HG03196 (cell line): ENCODE results near the gene PCYT2.

Experiments used
- ATAC-seq: cut with Tn5 transposase; IDR thresholded peaks from one replicate; pipeline ENCODE4 v1.9.1; 2021; ENCODE audit not compliant: unreplicated experiment

Gene PCYT2

DNA sequence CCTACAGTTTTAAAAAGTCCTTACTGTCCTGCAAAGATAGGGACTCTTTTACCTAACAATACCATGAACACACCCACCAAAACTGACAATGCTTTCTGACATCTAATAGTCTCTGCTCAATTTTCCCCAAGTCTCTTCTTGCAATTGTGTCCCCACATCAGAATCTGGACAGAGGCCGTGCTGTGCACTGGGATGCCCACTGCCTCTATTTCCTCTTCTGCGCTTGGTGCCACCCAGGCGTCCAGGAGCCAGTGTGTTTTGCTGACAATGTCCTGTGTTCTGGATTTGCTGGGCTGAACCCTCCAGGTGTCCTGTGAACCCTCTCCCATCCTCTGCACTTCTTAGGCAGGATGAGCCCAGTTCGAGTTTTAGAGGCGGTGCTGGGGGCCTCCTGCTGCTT is 33.6 kb downstream of the PCYT2 start:
- ATAC-seq = no peak

DNA sequence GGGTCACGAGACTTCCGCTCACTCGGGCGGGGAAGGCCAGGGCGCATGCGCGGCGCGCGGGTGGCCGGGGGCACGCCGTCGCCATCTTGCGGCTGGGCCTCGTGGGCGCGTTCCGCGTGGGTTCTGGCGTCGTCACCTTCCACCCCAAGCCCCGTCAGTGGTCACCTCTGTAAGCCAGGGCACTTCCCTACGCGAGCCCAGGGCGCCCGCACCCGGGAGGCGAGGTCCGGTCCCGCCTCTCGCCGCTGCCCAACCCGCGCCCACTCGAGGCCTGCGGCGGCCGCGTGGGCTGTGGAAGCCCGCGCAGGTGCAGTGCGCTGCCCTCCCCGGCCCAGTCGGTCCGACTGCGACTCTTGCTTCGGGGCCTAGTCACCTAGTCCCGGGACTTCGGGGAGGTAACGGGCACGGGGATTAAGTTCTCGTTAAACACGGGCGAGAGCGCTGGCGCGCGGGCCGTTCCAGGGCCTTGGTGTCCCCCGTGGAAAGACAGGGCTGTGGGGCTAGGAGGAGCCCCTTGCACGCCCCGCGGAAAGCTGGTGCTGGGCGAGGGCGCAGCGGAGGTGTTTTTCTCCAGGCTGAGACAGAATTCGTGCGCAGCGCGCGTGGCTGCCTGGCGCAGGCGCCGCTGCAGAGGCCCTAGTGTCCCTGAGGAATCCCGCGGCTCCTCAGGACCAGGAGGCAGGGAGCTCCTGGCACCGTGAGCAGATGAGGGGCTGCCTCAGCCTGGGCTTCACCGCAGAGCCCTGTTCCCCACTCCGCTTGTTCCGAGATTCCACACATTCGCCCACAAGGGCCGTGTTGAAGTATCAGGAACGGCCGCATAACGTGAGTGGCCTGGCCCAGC is 39.6 kb downstream of the PCYT2 start:
- peak; percentile 45 for ATAC-seq

DNA sequence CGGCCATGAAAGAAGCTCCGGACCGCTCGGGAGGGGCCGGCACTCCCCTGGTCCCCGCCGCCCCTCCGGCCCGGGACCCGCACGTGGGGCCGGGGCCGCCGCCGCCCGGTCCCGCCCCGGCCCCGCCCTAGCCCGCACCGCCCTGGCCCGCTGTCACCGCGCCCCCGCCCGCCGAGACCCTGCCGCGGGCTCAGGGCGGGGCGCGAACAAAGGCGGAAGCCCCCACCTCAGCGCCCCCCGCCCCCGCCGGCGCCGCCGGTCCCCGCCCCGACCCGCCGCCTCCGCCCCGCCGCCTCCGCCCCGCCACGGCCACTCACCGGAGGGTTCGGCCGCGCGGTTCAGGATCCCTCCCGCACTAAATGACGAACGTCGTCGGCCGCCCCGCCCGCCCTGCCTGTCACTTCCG is 40.2 kb downstream of the PCYT2 start, which contains the start of gene ARHGDIA:
Gene ARHGDIA (minus strand): TSS at position 357 of the 406 bp plus-strand sequence. CDS start 1,407 bp downstream, outside the sequence.
- peak; percentile 15 for ATAC-seq

DNA sequence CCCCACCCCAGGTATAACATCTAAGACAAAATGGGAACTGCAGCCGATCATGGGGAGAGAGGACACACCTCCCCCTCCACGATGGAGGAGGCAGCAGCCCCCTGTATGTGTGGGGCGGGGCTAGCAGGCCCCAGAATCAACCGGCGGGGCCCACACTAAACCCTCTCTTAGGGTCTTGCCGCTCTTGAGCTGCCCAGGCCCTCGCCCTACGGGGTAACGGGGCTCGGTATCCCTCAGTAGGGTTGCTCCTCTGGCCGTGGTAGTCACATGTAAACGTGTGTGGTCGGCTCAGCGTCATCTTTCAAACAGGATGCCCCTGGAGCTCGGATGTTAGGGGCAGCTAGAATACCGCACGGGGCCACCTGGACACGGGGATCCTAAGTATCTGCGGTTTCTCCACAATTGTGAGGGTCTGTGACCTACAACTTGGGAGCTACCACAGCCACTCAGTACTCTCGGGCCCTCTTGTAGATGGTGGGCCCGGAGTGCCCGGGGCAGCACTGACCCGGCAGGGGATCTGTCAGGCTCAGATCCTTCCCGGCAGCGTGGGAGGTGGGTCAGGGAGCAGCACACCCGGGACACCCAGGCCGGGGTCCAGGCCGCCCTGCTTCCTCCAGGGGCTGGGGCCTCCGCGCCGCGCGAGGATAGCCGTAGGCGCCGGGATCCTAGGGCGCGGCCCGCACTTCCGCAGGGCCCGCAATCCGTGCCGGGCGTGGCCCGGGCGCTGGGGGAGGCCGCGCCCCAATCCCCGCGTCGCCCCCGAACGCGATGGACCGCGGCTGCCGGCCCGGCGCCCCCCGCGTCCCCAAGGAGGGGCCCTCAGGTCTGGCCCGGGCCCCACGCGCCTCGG is 40.8 kb downstream of the PCYT2 start:
- ATAC-seq = peak; percentile 11

DNA sequence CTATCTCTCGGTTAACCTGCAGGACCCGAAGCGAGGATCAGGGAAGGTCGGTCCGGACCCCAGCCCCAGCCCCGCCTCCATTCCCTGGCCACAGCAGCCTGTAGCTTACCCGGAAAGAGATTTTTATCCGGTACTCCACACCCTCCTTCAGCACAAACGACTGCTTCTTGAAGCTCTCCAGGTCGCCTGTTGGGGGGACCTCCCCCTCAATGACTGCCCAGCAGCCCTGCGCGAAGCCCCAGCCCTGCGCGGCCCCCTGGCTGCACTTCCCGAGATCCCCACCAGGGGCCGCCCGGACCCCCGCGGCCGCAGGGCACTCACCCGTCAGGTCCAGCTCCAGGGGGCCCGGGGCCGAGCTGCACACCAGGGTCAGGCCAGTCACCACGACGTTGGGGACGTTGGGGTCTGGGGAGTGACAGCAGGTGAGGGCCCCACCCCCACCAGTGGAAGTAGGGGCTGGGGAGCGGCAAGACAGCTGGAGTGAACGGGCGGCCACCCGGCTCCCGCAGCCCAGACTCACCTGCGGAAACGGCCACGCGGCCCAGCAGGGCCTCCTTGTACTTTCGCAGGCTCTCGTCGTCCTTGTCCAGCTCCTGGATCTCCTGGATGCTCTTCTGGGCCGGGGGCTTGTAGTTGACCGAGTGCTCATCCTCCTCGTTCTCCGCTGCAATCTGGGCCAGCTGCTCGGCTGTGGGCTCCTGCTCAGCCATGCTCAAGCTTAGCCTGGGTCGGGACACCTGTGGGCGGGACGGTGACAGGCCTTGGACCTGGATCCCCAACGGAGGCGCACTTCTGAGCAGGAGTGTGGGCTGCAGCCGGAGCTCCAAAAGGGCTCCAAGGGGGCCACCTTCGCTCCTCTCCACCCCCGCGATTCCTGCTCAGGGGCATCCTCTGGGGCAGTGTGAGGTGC is 41.7 kb downstream of the PCYT2 start:
- no peak for ATAC-seq

DNA sequence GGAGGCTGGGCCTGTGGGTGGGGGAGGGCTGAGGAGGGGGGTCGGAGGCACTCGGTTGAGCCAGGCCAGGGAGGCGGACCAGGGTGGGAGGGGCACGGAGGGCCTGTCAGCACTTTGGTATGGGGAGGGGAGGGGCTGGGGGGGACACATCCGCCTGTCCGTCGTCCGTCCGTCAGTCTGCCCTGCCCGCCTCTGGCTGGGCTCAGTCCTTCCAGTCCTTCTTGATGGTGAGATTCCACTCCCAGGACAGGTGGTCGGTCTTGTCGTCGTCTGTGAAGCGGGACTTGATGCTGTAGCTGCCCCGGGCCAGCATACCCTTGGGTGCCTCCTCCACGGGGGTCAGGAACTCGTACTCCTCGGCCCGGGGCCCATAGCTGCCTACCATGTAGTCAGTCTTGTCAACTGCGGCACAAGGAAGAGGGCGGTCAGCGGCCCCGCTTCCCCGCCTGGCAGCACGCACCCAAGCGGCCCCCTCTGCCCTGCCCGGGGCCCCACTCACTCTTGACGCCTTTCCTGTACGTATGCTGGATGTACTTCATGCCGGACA is 42.5 kb downstream of the PCYT2 start:
- ATAC-seq = no peak

DNA sequence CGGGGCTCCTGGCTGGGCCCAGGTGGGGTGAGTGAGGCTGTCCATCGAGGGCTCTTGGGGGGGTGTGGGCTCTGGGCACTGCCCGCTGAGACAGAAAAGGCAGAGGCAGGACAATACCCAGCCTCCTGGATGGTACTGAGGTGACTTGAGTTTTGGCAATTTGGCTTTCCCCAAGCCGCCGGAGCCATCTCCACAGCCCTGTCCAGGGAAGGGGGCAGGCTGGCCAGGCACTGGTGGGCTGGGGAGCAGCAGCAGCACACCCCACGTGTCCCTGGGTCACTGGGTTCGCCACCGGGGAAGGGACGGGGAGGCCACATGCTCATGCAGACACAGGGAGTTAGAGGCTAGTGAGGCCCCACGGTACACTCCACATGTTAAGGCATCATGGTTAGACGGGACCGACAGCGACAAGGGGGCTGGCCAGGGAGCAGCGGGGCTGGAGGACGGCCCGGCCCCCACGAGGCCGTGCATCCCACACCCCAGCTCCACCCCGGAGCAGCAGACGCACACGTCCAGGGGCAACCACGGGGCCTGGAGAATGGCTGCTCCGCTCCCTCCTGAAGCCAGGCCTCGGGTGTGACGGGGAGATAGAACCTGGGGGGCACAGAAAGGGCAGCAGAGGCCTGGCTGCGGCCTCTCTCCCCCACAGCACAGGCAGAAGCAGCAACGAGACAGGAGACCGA is 43.1 kb downstream of the PCYT2 start:
- ATAC-seq = no peak

DNA sequence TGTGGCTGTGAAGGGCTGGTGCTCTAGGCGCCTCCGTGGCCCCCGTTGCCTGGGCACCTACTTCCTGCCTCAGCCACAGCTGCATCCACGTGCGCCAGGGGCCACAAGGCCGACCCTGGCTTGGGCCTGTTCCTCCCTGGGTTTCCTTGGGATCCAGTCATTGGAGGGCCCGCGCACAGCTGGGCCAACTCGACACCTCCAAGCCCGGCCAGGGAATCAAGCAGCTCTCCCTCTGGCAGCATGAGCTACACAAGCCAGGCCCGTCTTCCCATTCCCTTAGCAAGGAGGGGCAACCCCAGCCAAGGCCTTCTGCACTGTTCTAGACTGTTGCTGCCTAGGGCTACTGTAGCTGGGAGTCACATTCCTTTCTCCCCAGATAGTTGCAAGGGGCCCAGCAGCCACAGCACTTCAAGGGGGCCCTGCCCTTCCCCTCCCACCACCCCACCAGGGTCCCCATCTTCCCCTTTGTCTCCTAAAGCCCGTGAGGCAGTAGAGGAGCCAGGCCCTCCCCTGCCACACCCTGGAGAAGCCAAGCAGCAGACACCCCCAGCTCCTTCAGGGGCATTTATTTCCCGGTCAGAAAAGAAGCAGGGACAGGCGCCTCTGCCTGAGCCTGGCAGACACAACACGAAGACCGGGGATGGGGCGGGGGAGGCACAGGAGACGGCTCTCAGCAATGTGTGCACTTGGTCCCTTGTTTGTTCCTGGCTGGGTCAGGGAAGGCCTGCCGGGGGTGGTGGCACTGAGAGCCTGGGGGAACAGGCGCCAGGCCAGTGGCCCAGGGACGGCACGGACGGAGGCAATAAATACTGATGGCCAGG is 43.8 kb downstream of the PCYT2 start:
- ATAC-seq = no peak

DNA sequence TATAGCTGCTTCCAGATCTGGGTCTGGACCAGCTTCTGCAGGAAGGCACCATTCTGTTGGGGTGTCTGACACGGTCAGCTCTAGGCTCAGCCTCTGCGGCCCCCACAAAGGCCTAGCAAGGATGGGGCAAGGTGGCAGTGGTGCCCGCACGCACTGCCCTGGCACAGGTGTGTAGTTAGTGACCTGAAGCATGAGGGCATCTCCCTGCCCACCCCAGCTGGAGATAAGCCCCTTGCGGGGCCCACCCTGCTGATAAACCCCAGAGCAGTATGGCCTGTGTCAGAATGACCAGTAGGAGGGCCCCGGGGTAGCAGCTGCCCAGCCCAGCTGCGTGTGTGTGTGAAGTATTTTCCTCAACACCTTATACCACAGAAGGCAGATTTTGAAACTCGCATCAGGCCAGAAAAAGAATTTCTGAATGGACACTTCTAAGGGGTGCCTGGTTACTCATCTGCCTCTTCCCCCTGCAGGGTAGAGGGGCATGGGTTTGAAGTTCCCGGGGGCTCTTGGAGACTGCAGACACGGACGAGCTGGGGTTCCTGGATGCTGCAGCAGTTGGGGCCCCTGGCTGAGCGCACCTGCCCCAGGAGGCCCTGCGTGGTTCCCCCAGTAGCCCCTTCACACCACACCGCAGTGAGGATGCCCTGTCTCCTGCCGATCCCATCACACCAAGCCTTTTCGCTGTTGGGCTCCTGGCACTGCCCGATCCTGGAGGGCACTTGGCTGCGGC is 44.6 kb downstream of the PCYT2 start:
- ATAC-seq = no peak

DNA sequence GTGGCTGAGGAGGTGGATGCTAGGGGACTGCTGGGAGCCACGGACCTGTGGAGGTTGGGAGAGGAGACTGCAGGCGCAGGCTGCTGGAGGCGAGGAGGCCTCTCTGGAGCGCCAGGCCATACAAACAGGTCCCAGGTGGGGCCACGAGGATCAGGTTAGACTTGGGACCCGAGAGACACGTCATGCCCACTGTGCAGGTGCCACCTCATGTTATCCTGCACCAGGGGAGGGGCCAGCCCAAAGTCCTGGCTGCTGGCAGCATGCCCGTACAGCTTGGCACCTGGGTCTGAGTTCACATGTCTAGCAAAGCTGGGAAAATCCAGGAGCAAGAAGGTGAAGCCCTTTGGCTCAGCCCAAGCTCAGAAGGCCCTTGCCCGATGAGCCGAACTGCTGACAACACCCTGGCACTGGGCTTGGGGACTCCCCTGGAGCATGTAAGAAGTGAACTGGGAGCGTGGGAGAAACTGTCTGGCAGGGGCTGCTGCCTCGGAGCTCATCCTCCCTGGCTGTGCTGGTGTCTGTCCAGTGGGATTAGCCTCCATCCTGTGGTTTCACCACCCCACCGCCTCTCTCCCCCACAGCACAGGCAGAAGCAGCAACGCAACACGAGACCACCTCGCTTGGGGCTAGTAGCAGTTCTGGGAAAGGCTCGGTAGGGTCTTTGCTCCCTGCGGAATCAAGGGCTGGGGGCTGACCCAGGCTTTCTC is 45.3 kb downstream of the PCYT2 start:
- ATAC-seq = no peak

DNA sequence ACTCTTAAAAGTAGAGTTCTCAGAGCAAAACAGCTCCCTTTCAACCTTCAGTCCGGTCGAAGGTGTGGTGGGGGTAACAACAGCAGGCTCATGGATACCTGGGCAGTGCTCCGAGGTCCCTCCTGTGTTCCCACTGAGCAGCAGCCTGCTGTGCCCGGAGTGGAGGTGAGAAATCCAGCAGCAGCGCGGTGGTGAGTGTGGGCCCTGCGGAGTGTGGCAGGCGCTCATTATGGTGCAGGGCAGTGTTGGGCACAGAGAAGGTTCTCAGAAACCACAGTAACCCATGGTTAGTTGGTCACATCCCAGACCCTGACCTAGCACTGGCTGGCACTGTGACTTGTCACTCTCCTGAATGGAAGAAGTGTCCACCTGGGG is 45.9 kb downstream of the PCYT2 start:
- no peak for ATAC-seq

DNA sequence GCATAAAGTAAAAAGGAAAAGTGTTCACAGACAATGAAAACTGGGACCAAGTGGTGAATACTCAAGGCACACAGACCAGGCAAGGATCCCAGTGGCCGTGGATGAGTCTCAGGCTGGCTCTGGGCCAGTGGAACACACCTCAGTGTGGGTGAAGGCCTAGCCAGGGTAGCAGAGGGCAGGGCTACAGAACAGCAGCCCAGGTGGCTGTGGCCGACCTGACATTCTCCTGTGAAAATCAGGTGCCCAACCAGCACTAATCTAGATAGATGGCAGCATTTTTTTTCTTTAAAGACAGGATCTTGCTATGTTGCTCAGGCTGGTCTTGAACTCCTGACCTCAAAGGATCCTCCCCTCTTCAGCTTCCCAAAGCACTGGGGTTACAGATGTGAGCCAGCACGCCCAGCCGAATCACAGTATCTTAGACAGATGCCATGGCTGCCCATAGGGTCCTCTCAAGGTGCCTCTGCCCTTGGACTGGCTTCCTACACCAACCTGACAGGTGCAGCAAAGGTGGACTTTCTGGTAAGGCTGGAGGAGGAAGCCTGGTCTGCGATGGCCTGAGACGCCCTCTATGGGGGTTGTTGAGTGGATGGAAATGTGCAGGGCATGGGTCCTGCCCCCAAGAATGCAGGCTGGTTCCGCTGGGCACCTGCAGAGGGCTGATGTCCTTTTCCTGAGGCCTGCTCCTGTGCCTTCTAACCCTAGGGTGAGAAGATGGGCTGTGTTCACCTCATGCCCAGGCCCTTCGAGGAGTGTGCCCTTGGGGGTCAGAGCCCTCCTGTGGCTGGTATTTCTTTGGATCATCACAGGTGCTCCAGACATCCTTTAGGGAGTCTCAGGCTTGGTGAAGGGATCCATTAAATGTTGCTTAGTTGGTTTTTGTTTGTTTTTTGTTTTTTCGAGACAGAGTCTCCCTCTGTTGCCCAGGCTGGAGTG is 47.1 kb downstream of the PCYT2 start:
- ATAC-seq = no peak

DNA sequence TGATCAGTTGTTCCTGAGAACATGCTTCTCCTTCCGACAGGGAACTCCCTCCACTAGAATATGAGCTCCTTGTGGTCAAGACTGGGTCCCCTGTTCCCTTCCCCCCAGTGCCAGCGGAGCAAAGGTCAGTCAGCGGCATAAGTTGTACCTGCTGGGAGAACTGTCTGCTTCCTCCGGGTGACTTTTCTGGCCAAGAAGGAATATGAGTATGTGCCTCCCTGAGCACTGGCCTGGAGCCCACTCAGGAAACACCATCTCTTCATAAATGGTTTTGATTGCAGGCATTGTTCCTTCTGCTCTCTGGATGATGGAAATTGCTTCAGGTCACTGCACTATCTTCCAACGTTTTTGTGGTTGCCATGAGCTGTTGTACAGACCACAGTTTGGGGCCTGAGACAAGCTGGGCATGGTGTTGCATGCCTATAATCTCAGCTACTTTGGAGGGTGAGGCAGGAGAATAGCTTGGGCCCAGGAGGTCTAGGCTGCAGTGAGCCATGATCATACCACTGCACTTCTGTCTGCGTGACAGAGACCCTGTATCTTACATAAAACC is 48.0 kb downstream of the PCYT2 start:
- ATAC-seq = no peak

DNA sequence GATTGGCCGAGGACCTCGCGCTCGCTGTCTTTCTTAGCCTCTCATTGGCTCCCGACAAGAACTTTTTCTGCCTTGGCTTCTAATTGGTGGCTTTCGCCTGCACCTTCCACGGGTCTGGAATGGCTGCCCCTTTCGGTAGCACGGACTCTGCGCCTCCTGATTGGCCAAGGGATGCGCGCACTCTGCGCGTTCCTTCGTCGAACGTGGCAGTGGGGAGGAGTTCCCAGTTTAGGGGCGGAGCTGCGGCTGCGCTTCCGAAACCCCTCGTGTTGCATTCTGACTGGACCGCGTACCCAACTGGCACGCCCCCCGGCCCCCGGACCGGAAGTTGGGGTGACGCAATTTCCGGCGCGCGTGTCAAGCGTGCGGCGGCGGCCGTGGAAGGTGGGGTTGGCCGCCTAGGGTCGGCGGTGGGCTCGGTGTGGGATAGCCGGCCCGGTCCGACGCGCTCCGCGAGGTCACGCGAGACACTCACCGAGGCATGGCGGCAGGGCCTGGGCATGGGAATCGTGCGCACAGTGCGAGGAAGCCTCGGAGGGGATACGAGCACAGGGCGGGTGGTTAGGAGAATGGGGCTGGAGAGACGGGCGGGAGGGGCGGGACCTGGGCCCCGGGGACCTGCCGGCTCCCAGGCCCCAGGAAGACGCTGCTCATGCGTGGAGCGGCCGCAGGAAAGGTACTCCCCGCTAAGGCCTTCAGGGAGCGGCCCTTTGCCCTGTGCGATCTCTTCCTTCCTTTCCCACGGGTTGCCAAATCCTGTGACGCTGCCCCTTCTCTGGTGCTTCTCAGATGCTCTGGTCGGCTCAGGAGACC is 50.2 kb downstream of the PCYT2 start:
- peak; percentile 77 for ATAC-seq

DNA sequence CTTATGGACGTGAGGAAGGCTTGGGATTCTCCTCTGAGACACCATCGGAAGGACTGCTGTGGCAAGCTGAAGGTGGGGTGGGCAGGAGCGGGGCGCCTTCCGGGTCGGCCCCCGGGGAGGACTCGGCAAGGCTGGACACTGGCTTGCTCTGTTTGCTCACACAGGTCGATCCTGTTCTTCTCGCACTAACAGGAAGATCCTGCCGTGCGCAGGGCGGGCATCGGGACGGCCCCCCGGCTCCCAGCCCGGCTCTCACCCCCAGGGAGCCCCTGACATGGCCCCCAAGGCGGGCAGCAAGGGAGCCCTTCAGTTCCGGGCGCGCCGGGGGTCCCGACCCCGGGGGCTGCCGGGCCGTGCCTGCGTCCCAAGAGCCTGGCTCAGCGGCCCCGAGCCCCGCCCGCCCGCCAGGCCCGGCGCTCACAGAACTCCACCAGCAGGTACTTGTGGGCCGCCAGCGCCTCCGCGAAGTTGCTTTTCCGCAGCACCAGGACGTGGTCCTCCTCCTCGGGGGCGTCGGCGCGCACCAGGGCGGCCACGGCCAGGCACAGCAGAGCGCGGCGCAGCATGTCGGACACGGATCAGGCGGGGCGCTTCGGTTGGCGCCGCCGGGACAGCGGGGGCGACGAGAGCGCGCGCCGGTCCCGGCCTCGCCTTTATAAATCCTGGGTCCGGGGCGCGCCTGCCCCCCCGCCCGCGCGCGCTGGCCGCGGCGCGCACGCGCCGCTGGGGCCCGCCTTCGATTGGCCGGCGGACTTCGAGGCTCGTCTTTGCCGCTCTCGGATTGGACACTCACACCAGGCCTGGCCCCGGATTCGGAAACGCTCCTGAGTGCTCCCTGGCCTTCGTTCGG is 51.1 kb downstream of the PCYT2 start, which contains the start of gene P4HB:
Gene P4HB (minus strand): TSS at position 630 of the 850 bp plus-strand sequence. CDS start 64 bp downstream, at position 566.
- peak; percentile 8 for ATAC-seq
